Subcutaneous adipose tissue (tissue), 4 donors: ENCODE data around the gene CELF4. TPM values are rescaled to one million over a fixed set of nuclear protein-coding genes. Genes with fewer than 3 reads are reported as not detected.

ENCODE experiments used
- total RNA-seq, 4 donors: library from RNA; depleted of rRNA; stranded (reverse); fragments of >200 nt; gene quantifications; one replicate each; pipeline ENCODE4 v1.1.0, GENCODE V29; 2016
- TF ChIP-seq, protein P1 (sequence below): fragments of 450-650 bp; IDR thresholded peaks from one replicate; pipeline ENCODE4 v1.5.1; 2016; ENCODE audit warnings: low read depth, mild to moderate bottlenecking, control low read depth, antibody characterized with exemption, moderate library complexity

CELF4 gene
- total RNA-seq: not detected

DNA sequence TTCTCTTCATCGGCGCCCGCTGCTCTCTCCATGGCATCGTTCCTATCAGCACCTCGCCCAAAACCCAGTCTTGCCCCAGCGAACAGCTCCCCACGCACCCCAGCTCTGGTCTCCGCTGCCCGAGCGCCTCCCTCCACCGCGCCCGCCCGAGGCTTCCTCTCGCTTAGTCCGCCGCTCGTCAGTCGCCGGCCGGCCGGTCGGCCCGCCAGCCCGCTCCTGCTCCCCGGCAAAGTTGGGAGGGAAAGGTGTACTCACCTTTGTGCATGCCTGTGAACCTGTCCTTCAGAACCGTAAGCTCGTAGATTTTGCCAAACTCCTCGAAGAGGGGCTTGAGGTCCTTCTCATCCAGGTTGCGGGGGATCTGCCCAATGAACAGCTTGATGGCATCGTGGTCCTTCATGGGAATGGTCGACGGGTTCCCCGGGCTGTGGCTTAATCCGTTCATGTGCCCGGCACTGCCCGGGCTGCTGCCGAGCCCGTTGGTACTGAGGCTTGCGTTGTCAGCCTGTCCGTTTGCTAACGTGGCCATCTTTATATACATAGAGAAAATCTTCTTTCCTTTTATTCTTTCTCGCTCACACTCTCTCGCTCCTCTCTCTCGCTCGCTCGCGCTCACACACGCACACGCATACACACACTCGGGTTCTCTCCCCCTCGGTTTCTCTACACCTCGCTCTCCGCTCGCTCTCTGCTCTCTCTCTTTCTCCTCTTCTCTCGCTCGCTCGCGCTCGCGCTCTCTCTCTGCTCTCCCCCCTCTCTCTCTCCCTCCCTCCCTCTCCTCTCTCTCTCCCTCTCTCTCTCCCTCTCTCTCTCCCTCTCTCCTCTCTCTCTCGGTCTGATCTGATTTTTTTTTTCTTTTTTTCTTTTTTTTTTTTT lies at the start of gene CELF4:
Gene CELF4 (minus strand): TSS at position 698 of the 876 bp plus-strand sequence.
- TF ChIP-seq, protein P1, sequence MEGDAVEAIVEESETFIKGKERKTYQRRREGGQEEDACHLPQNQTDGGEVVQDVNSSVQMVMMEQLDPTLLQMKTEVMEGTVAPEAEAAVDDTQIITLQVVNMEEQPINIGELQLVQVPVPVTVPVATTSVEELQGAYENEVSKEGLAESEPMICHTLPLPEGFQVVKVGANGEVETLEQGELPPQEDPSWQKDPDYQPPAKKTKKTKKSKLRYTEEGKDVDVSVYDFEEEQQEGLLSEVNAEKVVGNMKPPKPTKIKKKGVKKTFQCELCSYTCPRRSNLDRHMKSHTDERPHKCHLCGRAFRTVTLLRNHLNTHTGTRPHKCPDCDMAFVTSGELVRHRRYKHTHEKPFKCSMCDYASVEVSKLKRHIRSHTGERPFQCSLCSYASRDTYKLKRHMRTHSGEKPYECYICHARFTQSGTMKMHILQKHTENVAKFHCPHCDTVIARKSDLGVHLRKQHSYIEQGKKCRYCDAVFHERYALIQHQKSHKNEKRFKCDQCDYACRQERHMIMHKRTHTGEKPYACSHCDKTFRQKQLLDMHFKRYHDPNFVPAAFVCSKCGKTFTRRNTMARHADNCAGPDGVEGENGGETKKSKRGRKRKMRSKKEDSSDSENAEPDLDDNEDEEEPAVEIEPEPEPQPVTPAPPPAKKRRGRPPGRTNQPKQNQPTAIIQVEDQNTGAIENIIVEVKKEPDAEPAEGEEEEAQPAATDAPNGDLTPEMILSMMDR: no peak

DNA sequence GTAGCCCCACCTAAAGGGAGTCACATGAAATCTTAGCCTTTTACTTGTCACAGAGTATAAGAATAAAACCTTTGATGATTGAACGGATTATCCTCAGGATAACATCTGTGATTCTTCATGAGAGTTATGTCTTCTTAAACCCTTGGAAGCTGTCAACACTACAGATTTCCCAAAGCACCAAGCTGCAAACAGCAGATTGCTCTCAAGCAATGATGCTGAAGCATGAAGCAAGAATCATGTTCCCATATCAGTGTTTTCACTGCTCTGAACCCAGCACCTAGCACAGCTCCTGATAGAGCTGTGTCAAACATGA lies 47.6 kb upstream of the CELF4 start:
- TF ChIP-seq, protein P1: no peak

DNA sequence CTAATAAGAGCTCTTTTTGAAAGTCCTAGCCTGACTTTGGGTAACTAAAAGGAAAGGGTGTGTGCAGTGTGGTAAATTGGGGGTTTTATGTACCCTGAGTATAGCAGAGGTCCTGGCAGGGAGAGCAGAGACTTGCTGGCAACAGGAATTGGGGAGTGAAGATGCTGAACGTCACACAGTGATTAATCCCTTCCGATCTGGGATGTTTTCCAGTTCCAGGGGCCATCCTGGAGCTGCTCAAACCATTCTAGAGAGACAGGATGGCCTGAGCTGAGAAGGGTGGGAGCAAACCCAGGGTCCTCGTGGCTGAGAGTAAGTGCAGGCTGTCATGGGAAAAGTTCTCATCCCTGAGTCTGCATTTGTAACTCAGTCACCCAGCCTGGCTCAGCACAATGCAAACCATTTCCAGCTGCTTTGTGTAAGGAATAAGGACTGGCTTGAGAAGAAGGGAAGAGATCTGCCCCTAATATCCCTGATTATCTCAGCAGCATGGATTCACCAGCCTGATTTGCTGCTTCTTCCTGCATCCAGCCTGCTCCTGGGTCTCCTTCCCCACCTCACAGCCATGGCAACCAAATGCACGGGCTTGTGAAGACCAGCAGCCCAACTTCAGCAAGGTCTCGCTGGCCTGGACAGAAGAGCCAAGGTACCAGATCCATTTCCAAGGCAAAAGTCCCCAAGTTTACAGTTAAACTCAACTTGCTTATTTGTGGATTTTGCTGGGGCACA lies 47.1 kb upstream of the CELF4 start:
- TF ChIP-seq, protein P1: no peak

DNA sequence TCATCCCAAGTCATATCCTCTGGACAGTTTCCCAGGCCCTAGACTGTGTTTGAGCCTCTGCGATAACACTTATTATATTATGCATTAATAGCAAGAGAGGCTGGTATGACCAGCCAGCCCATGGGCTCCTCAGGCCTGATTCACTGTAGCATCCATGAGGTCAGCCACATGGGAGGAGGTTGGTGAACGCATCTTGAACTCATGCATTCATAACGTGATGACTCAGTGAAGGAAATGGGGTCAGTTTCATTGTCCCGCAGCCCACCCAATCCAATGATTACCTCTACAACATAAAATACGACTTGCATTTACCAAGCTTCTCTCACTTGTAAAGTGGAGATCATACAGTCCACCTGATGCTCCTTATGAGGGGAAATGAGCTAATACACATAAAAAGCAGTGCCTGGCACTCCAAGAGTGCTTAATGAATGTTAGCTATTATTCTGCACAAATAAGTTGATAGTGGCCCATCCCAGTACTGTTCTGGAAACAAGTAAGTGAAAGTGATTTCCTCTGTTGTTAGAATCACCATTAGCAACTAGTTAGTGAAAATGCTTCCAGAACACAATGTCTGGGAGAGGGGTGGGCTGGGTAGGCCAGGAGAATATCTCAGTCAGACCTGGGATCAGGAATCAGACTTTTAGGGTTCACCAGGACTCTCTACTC lies 46.1 kb upstream of the CELF4 start:
- TF ChIP-seq, protein P1: no peak

DNA sequence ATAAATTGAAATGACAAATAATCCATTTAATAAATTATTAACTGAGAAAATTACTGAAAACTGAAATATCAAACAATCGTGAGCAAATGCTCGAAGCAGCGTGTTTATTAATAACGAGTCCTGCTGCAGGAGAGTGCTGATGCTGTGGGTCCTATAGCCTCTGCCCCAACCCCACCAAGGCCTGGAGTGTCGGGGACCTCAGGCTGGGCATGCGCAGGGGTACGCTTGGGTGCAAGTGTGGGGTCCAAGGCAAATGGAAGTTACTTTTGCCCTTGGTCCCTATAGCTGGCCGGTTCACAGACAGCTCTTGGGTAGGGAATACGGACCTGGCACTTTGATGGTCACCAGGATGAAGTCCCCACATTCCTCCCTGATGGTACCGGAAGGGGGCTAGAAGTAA lies 43.3 kb upstream of the CELF4 start:
- TF ChIP-seq, protein P1: no peak

DNA sequence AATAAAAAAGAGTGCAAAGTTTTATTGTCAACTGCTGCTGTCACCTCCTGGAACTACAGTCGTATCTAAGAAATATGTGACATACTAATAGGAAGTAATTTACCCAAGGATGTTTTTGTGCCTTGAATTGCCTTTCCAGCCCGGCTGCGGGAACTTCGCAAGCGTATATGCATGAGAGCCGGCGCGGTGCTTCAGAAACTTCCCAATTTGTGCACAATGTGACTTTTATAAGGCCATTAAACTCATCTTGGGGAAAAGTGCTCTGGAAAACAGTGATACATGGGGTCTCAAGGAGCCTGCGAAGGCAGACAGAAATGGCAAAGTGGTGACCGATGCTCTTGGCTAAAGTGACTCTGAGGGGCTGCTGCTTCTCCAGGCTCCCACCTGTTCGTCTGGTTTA lies 41.7 kb upstream of the CELF4 start:
- TF ChIP-seq, protein P1: no peak

DNA sequence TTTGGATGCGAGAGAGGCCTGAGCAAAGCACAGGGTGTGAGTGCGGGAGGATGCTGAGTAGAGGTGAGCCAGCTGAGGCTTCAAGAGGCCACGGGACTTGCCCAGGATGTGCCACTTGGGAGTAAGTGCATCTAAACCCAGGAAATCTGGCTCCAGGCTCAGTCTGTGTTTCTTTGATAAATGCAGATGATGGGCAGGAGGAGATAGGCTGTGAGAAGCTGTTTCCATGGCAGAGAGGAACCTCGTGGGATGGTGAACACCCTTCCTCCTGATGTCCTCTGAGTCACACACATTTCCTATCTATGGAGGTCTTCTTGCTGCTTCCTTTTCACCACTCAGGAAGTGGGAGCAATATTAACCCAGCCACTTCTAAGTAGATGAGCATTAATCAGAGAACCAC lies 38.4 kb upstream of the CELF4 start:
- TF ChIP-seq, protein P1: no peak
